SHP77 treated with DMSO at 0.1 percent for 48 hours (cell line): ENCODE results near the gene FMNL1.

ENCODE experiments used
- DNase-seq: peaks from one replicate; lab custom pipeline; 2025; lab: John Stamatoyannopoulos, UW

The FMNL1 gene

DNA sequence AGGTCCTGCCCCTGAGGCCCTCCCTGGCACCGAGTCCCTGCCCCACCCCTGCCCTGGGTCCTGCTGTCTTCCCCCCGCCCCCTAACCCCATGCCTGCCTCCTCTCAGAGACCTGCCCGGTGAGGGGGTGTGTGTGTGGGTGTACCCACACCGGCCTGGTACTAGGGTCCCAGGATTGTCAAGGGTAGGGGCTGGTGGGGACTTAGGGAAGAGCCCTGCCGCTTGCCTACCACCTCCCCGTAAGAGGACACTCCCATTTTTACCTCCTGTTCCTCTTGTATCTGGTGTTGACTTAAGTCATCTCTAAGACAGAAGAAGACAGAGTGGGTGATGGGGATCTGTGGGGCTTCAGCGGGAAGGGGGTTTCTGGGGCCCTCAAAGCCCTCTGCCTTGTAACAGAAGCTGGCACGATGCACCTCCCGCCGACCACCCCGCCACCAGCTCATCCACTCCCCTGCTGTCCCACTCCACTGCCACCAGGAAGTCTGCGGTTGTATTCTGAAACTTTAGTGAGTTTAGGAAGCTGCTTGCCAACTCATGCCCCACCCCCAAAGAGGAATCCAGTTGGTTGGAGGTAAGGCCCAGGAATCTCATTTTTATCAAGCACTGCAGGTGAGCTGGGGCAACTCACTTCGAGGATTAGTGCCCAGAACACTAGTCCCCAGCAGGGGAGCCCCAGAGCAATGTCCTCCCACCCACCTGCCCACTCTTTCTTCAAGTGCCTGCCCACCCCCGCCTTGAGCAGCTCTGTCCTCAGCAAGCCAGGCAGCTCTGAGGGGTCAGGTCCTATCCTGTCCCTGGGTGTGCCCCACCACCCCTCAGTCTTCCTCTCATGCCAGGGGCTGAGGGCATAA is 34.7 kb downstream of the FMNL1 start:
- no peak for DNase-seq

DNA sequence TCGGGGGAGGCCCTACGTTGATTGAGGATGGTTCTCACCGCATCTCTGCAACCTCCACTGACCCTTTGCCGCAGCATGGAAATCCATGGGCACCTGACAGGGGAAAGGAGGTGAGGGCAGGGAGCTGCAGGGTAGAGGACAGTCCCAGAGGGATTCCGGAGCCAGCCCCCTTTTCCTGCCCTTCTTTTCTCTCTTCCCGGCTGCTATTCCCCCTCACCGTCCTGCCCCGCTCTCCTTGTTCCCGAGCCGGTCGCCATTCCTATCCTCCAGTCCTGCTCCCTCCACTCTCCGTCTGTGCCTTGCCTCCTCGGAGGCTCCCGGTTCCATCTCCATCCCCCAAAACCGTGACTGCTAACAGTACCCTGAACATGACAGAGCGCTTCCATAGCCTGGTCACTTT is 35.4 kb downstream of the FMNL1 start:
- no peak for DNase-seq

DNA sequence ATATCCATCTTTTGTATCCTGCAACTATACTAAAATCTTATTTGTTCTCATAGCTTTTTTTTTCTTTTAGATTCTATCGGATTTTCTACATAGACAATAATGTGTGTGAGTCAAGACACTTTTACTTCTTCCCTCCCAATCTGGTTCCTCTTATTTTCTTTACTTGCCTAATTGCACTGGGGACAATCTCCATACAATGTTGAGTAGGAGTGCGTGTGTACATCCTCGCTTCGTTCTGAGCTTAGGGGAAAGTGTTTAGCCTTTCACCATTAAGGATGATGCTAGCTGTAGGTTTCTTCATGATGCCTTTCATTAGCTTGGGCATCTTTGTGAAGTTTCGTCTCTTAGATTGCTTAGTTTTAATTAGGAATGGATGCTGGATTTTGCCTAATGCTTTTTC is 37.3 kb downstream of the FMNL1 start:
- no peak for DNase-seq

DNA sequence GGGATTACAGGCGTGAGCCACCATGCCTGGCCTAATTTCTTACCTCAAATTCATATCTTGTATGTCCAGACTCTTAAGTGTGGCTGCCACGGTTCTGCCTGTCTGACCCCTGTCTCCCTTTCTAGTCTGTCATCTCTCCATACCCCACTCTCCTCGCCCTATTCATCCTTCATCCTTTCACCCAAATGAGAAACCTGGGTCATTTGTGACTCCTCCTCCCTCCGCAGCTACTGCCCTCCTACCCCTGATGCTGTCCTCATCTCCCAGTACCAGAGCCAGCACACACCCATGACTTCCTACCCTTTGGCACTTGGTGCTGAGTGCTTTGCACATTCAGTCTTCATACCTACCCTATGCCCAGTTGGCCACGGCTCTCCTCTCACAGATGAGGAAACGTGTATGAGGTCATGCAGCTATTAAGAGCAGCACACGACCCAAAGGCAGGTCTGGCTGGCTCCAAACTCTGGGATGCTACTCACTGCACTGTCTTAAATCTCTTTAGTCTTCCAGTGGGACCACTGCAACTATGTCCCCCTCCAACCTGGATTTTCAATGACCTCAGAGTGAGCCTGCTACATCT is 38.6 kb downstream of the FMNL1 start:
- DNase-seq: no peak

DNA sequence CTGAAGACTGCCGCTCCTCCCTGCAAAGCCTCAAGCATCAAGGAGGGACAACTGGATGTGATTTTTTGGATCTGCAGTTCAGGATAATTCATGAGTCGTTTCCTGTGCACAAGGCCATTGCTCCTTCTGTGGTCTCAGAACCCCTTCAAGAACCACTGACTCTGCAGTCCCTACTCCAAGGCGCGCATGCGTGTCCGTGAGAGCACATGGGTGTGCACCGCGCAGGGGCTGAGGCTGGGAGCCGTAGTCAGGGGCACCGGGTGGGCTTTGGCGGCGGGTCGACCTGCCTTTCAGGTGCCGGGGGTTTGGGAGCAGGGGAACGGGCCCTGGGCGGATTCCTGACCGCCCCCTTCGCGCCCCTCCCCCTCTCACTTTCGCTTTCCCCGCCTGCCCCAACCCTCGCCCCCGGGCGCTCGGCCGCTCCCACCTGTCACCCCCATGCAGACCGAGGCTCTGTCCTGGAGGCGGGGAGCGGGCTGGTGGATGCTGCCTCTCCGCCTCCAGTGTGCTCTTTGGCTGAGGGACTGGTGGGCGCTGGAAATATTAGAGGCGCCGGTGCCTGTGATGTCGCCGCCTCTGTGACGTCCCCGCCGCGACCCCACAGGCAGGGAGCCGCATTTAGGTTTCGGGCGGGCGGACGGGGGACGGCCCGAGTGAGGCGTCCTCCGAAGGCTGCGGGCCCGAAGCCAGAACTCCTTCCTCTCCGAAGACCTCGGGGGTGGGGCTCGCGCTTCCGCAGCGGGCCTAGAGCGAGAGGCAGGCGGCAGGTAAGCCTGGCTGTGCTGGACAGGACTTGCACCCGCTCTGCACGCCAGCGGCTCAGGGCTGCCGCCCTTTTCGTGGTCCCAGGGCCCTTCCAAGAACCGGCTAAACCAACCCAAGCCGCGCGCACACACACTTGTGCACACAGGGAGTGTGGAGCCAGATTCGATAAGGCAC is 40.2 kb downstream of the FMNL1 start, which contains the start of gene SPATA32:
SPATA32 (minus strand) TSS at position 518 of the 939 bp plus-strand sequence; CDS start at position 440, 78 bp downstream.
- DNase-seq: no peak

DNA sequence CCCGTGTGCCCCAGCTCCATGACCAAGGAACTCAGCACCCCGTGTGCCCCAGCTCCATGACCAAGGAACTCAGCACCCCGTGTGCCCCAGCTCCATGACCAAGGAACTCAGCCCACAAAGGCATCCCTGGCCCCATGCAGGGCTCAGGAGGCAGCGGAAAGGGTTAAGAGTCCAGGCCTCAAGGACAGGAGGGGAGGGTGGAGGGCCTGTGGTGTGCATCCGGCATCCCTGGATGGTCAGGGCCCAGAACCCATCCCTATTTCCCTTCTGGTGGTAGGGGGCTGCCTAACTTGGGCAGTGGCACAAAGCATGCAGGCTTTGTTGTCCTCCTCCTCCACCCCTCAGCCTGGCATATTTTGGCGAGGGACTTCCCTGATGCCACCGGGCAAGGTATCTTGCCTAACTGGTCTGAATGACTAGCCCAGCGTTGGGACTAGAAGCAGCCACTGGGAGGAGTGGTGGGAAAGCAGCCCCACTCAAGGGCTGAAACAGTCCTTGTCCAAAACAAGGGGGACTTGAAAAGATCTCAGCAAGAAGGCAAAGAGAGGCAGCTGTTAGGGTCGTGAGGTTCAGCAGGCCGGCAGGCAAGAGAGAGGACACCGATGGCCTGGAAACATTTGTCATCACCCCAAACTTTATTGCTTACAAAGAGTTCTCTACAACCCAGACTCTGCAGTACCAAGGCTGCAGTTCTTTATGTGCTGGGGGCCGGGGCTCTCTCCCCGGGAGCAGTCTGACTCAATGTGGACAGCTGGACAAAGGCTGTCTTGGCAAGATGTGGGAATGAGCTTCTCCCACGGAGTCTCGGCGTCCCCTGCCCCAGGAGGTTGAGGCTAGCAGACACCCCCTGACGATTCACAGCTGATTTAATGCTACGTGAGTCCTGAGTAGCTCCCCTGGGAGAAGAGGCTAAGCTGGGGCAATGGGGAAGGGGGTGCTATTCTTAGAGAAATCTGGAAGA is 41.1 kb downstream of the FMNL1 start:
- no peak for DNase-seq

DNA sequence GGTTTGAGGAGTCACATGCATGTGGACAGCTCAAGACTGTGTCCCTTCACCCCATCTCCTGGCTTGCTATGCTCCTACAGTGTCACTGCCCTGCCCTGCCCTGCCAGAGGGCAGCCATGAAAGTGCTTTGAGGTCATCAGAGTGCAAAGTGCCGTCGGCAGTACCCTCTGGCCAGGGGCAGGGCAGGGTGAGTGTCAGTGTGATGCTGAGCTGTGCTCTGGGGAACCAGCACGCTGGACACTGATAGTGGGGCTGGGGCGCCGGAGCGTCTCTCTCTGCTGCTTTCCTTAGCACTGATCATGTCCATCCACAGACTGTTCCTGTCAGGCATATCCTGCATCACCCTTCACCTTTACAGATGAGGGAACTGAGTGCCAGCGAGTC is 41.8 kb downstream of the FMNL1 start:
- DNase-seq: no peak

DNA sequence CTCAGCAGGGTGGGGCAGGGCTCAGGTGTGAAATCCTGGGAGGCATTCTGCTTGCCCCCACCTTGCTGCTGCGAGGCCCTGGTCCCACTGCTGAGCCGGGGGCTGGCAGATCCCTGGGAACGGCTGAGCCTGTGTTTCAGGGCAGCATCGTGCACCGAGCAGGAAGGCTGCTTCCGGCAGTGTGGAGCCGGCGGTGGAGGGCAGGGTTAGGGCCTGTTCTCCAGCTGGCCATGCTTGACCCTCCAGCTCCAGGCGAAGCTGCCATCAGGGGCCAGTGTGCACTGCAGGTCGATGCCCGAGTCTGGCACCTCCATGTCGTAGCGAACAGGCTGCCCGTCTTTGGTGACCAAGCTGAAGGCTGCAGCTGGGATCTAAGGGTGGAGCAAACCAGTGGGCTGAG is 42.7 kb downstream of the FMNL1 start:
- no peak for DNase-seq

DNA sequence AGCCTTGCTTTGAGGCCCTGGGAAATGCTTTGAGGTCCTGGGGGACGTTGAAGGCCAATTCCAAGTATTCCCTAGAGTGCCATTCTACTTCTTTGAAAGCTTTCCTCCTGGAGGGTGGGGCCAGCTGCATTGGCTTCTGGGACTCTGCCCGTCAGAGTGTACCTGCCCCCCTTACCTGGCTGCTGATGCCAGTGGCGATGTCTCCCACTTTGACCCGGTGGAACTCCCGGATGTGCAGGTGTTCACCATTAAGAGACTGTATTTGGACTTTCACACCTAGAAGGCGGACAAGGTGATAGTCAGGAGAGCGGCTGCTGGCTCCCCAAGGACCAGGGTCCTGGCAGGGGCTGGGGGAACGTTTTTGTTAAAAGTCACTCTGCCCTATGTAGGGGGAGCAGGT is 43.3 kb downstream of the FMNL1 start:
- DNase-seq: no peak

DNA sequence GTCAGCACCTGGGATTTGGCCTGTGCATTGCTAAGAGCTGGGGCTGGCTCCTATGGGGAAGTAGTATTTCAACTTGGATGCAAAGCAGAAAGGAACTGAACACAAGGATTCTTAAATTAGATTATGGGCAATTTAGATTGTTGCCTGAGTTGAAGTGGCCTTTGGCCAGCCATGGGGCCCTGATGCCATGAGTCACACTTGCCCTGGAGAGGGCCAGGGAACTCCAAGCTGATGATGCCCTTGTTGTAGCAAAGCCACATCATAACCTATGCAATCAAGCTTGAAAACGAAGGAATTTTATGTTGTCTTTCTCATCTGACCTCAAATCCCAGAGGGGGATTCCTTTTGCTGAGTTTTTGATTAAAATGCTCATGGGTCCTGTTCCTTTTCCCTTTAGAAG is 44.1 kb downstream of the FMNL1 start:
- DNase-seq: no peak

DNA sequence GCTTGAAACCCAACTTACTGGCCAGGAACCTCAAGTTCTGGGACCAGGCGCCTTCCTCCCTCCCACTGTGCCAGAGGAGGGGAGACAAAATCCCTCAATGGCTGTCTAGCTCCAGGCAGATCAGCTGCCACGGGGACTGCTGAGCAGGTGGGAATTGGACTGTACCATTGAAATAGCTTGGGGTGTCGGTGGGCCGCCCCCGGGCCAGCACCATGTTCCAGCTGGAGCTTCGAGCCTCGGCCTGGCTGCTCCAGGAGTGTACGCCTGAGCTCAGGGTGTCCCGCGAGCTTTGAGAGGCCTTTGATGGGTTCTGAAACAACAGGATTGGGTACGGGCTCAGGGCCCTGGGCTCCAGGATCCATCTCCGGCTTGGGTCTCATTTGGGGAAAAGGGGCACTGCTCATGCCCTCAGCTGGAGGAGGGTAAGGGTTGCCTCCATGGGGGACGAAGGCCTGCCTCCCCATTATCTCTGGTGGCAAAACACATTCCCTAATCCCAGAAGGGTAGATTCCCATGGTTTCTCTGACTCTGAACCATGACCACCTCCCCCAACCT is 44.8 kb downstream of the FMNL1 start:
- DNase-seq: no peak

DNA sequence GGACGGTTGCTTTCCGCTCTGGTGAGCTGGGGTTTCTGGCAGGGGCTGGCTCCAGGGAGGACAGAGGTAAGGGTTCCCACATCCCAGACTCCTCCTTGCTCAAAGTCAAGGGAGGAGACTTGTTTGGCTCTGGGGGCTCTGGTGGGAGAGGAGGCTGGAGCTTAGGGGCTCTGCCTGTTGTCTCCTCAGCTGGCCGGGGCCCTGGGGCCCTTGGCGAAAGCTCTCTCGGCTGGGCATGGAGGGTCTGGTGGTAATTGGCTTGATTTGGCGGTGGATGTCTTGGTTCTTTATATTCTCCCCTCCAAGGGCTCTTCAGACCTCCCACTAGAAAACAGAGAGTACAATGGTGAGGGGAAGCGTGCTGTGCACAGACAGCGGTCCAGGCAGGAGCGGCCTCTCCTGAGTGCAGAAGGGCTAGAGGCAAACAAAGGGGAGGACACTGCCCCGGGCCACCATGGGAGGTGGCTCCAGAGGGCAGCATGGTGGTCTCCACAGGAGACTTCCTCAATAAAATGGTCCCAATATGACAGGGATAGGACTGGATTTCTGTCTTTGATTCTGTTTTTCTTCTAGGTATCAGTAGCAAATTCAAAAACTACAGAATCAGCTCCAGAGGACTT is 45.9 kb downstream of the FMNL1 start:
- DNase-seq: no peak

DNA sequence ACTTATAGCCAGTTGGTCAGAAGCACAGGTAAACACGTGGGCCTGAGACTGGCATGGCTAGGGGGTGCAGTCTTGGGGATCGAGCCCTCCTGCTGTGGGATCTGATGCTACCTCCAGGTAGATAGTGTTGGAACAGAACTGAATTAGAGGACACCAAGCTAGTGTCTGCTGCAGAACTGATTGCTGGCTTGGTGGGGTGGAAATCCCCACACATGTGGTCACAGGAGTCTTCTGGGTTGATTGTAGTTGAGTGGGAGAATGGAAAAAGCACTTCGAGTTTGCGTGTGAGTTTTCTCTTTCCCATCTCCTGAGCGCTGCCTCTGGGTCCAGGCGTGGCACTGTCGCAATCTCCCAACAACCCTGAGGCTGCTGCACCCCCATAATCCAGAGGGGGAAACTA is 48.2 kb downstream of the FMNL1 start:
- DNase-seq: no peak

DNA sequence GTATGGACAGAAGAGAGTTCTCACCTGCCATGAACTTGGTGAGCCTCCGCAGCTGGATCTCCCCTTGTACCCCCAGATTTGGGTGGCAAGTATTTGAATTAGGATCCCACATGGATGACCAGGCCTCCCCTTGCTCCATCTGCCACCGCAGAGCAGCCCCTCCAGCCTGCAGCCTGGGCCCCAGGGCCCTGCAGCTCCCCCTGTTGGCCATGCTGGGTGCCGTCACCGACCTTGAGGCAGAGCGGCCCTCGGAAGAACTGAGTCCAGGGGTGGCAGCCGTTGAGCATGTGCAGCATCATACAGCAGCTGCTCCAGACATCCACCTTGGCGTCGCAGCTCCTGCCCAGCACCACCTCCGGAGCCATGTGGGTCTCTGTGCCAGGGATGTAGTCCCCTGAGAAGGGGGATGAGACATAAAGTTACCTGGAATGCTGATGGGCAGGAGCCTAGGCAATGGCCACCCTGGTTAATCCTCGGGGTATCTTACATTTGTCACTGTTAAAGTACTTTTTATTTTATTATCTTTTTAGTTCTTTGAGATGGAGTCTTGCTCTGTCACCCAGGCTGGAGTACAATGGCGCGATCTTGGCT is 49.2 kb downstream of the FMNL1 start:
- DNase-seq: no peak

DNA sequence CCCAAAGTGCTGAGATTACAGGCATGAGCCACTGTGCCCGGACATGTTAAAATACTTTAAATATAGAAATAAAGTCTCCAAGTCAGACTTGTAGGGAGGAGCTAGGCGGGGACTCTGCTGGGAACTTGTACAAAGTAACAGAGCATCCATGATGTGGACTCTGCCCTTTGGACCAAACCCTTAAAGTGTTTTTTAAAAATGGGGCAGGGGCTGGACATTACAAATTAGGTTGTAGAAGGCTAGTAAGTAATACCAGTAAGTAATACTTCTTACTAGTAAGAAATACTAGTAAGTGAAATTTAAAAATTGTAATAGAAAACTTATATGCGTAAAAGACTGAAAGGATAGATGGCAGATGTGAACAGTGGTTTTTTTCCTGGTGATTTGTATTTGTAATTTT is 49.9 kb downstream of the FMNL1 start:
- no peak for DNase-seq

DNA sequence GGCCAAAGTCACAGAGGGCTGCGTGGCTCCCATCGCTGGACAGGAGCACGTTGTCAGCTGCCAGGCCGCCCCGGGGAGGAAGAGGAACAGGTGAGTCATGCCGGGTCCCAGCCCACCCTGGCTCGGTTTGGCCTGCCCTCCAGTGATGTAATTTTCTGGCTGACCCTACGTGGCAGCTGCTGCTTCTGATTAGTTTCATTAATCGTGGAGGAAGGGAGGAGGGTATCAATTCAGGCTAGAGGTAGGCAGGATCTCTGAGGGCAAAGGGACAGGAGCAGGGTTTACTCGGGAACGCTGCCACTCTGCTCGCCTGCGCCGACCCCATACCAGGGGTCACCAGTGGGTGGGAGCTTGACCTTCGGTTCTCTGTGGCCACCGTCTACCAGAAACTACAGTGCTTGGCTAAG is 51.9 kb downstream of the FMNL1 start:
- no peak for DNase-seq

DNA sequence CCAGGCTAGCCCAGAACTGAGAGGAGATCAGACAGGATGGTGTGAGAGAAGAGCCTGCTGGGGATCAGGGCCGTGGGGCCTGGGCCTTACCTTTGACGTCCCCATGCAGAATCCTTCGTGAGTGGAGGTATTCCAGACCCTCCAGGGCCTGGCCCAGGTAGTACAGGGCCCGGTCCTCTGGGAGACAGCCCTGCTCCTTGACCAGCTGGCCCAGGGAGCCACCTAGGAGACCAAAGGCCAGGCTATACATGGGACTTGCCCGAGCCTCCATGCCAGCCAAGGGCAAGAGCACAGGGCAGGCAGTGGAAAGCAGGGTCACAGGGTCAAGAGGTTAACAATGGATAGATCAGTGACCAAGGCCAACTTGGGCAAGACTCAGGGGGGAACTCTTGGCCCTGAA is 52.3 kb downstream of the FMNL1 start:
- DNase-seq: no peak

DNA sequence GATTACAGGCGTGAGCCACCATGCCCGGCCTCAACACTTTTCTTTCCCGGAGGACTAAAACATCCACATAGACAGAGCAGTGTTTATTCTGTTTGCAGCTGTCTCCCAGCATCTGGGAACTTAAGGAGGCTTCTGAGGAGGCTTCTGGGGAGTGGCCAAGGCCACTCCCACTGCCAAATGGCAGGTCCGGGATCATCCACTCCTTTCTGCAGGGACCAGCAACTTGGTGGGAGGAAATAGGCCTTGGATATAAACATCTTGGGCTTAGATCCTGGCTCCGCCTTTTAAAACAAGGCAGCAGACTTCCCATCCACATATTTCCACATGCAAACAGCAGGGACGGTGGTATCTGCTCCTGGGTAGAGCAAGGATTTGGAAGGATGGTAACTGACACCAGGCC is 54.3 kb downstream of the FMNL1 start:
- DNase-seq: no peak

DNA sequence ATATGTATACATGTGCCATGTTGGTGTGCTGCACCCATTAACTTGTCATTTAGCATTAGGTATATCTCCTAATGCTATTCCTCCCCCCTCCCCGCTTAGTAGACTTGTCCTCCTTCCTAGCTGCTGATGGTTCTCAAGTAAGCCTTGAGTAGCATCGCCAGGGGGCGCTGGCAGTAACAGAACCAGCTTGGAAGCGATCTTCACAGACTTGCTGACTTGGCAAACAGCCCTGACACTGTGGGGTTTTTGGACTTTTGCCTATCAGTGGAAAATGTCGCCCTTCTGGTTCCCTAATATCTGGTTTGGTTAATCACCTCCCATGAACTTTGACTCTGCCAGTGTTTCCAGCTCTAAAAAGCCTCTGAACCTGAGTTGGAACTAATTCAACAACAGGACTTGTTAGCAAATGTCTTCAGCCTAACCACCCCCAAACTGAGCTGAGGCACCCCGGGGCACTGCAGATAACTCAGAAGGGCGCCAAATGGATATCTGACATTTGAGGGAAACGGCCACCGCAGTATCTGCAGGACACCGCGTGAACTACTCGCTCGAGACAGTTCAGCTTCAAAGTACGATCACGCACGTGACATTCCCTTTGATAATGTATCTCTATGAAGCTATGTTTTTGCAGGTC is 55.6 kb downstream of the FMNL1 start:
- DNase-seq: peak; percentile 41

DNA sequence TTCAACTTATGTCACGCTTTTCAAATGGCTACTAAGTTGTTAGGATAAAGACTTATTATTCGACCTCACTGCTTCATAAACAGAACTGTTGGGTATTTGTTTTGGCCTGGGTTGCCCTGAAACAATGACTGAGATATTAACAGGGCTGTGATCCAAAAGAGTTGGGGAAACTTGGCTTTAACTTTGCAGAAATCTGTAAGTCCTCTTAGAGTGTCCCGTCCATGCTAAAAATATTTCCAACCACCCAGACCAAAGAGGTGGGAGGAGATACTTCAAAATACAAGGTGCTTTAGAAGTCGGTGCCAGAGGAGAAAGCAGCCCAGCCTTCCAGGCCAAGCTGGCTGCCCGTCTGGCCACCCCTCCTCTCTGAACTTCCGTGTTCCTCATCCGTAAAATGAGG is 56.3 kb downstream of the FMNL1 start:
- no peak for DNase-seq
